ENCODE results near the gene PPIB. TPM values are rescaled to one million over a fixed set of nuclear protein-coding genes. Genes with fewer than 3 reads are reported as not detected.

The PPIB gene
- total and polyA plus RNA-seq, 2 experiments from 2014 or later: 398 to 870 TPM

DNA sequence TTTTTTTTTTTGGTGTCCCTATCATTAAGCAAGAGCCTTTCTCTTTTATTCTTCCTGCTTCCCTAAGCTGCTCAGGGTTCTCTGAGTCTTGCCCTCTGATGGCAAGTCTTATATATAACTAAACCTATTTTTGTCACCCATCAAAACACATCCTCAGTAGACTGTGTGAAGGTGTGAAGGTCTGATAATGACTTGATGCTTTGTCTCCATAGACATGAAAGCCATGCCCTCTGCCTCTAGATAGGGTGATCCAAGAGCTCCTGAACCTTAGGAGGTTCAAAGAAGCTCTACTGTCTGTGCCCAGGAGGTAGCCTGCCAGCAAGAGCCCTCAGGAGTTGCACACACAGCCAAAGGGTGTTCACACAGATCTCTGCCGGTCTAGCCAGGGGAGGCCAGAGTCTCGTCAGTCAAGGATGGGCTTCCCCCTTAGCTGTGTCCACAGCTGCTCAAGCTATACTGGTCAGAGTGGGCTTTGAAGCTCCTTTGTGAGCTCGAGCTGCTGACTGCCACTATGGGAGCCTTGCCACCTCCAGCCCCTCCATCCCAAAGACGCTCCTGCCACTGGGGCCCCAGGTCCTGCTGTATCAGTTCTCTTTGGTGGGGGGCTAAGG, 24.4 kb downstream of the PPIB start:
- H3K4me3 Mint-ChIP-seq: no peak overlapping the region
- DNase-seq (ENCODE audit: low spot score) (no peak), ATAC-seq (no peak)
- H3K4me1 Mint-ChIP-seq: peaks cover 6% of the 10 kb centered on the region; the same call in 2 of the 3 replicates
- H3K4me3 ChIP-seq: no peak overlapping the region
- H3K9me2 ChIP-seq (ENCODE audit: insufficient read depth): no peaks in the 10 kb centered on the region
- TF ChIP-seq ZNF462 (CRISPR knock-in tag; IDR thresholded peaks at IDR 0.05): no peak
- TF ChIP-seq POLR2AphosphoS5 (IDR thresholded peaks at IDR 0.05; ENCODE audit: low read depth): no peak
- no peak for TF ChIP-seq CREB1 (CRISPR knock-in tag; IDR thresholded peaks at IDR 0.05; ENCODE audit: low read depth)
- TF ChIP-seq, protein P1, sequence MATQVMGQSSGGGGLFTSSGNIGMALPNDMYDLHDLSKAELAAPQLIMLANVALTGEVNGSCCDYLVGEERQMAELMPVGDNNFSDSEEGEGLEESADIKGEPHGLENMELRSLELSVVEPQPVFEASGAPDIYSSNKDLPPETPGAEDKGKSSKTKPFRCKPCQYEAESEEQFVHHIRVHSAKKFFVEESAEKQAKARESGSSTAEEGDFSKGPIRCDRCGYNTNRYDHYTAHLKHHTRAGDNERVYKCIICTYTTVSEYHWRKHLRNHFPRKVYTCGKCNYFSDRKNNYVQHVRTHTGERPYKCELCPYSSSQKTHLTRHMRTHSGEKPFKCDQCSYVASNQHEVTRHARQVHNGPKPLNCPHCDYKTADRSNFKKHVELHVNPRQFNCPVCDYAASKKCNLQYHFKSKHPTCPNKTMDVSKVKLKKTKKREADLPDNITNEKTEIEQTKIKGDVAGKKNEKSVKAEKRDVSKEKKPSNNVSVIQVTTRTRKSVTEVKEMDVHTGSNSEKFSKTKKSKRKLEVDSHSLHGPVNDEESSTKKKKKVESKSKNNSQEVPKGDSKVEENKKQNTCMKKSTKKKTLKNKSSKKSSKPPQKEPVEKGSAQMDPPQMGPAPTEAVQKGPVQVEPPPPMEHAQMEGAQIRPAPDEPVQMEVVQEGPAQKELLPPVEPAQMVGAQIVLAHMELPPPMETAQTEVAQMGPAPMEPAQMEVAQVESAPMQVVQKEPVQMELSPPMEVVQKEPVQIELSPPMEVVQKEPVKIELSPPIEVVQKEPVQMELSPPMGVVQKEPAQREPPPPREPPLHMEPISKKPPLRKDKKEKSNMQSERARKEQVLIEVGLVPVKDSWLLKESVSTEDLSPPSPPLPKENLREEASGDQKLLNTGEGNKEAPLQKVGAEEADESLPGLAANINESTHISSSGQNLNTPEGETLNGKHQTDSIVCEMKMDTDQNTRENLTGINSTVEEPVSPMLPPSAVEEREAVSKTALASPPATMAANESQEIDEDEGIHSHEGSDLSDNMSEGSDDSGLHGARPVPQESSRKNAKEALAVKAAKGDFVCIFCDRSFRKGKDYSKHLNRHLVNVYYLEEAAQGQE (IDR thresholded peaks at IDR 0.05; ENCODE audit: unreplicated experiment): no peak
- no peak for TF ChIP-seq CTCF (conservative IDR thresholded peaks at IDR 0.05; ENCODE audit: low read depth in 2 of 2)
- no peak for TF ChIP-seq EZH2 (IDR thresholded peaks at IDR 0.05; ENCODE audit: low read depth, unreplicated experiment)
- no peak for TF ChIP-seq ZNF114 (CRISPR knock-in tag; IDR thresholded peaks at IDR 0.05)
- no peak for TF ChIP-seq STAT1 (IDR thresholded peaks at IDR 0.05; ENCODE audit: unreplicated experiment)
- TF ChIP-seq ZNF331 (CRISPR knock-in tag; IDR thresholded peaks at IDR 0.05; ENCODE audit: low read depth): no peak
- no peak for TF ChIP-seq ETS1 (IDR thresholded peaks at IDR 0.05)
- TF ChIP-seq NANOG (IDR thresholded peaks at IDR 0.05; ENCODE audit: borderline replicate concordance): no peak
- no peak for TF ChIP-seq JUNB (IDR thresholded peaks at IDR 0.05; ENCODE audit: unreplicated experiment)
- TF ChIP-seq EZH2phosphoT487 (IDR thresholded peaks at IDR 0.05; ENCODE audit: unreplicated experiment): no peak
- no peak overlapping the region for H2AFZ ChIP-seq
- no peak overlapping the region for H3K27ac ChIP-seq (ENCODE audit: low read depth)
- no peaks in the 10 kb centered on the region; the same call in 2 of the 3 replicates for H3K9me3 Mint-ChIP-seq
- H4K20me1 ChIP-seq (replicated peaks; ENCODE audit: insufficient read depth): no peaks in the 10 kb centered on the region; the same call in 1 of the 2 replicates
- peaks cover 4% of the 10 kb centered on the region; the same call in 1 of the 2 replicates for H3F3A ChIP-seq (replicated peaks; ENCODE audit: low read depth)
- H3K27me3 Mint-ChIP-seq (ENCODE audit: insufficient read depth, low read depth, poor library complexity): peaks cover 6% of the 10 kb centered on the region
- H3K27me3 ChIP-seq (ENCODE audit: insufficient read depth): no peaks in the 10 kb centered on the region
- no peak overlapping the region for H3K27ac Mint-ChIP-seq
- 0 out of 2 replicates have a peak, but pooled peaks cover 3% of the 10 kb centered on the region for H3K36me3 ChIP-seq (ENCODE audit: insufficient read depth)
- peaks cover 34% of the 10 kb centered on the region for H3K36me3 Mint-ChIP-seq (ENCODE audit: low read depth)
- peaks cover 3% of the 10 kb centered on the region; the same call in 1 of the 2 replicates for H3K4me1 ChIP-seq (ENCODE audit: insufficient read depth)
- H3K4me2 ChIP-seq: no peak overlapping the region
- H3K79me2 ChIP-seq (replicated peaks; ENCODE audit: insufficient read depth): no peaks in the 10 kb centered on the region
